Upper lobe of left lung (tissue), 4 donors: Measurements from ENCODE around the gene AGAP1.

Experiments used
- POLR2A ChIP-seq, 4 donors: fragments of 450-650 bp; IDR thresholded peaks; one replicate each; pipeline ENCODE4 v1.5.1; 2016 to 2017; ENCODE audit warnings: antibody characterized with exemption in 4 of 4, mild to moderate bottlenecking in 2 of 4
- TF ChIP-seq, protein P1 (sequence below), 6 experiments: fragments of 450-650 bp in 4 of 6; fragments of 200-600 bp in 2 of 6; sonication (generic) in 2 of 6; IDR thresholded peaks; one replicate each; pipeline ENCODE4 v1.5.1; 2016 to 2019; ENCODE audit warnings: antibody characterized with exemption in 6 of 6

DNA sequence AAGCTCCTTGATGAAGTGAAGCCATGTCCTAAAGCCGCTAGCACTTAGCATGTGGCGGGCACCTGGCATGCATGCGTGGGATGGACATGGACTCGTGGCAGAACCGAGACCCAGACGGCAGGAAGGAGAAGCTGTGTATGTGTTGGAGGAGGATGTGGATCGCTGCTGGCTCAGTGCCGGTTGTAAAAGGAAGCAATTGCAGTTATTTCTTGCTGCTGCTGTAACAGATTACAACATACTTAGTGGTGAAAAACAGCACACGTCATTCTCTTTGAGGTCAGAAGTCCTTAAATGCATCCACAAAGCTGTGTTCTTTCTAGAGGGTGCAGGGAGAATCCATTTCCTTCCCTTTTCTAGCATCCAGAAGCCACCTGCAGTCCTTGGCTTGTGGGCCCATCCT is 74.6 kb downstream of the AGAP1 start:
- TF ChIP-seq POLR2A (IDR thresholded peaks at IDR 0.05) = no peak
- TF ChIP-seq, protein P1, sequence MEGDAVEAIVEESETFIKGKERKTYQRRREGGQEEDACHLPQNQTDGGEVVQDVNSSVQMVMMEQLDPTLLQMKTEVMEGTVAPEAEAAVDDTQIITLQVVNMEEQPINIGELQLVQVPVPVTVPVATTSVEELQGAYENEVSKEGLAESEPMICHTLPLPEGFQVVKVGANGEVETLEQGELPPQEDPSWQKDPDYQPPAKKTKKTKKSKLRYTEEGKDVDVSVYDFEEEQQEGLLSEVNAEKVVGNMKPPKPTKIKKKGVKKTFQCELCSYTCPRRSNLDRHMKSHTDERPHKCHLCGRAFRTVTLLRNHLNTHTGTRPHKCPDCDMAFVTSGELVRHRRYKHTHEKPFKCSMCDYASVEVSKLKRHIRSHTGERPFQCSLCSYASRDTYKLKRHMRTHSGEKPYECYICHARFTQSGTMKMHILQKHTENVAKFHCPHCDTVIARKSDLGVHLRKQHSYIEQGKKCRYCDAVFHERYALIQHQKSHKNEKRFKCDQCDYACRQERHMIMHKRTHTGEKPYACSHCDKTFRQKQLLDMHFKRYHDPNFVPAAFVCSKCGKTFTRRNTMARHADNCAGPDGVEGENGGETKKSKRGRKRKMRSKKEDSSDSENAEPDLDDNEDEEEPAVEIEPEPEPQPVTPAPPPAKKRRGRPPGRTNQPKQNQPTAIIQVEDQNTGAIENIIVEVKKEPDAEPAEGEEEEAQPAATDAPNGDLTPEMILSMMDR (IDR thresholded peaks at IDR 0.05) = no peak
